ENCODE data around the gene RPL7A. TPM values are rescaled to one million over a fixed set of nuclear protein-coding genes. Genes with fewer than 3 reads are reported as not detected.
A peak's percentile ranks its signal among the peaks of the same experiment; 100 is the strongest.
"Not testable (repeated sequence)": the region's sequence is repeated elsewhere in the genome, so short reads cannot be mapped to it uniquely, and the experiment has no call there.

Gene RPL7A
- total and polyA plus RNA-seq, 5 donors = 973 to 1,455 (median 1,066) TPM

DNA sequence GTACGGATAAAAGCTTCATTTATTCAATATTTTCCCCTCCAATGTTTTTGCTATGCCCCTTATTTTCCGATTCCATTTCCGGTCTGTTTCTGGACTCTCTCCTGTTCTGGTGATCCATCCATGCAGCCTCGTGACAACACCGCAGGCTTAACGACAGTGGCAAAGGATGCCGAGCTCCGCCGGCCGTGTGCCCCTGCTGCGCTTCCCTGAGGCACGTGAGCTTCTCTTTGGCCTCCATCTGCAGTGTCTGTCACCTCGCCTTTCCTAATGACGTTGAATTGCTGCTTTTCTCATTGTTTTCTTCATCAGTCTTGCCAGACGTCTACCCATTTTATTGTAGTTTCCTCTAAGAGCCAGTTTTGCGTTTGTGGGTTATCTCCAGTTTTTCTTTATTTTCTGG is 40.7 kb upstream of the RPL7A start:
- DNase-seq (no peak), ATAC-seq (no peak)
- H3K4me1 ChIP-seq (ENCODE audit: control insufficient read depth, insufficient read depth, low read length) = no peaks in the 10 kb centered on the region
- no peaks in the 10 kb centered on the region for H3K9me3 ChIP-seq (ENCODE audit: control insufficient read depth, low read length)
- H3K27ac ChIP-seq (ENCODE audit: low read length) = no peak overlapping the region
- WGBS = 73% methylated on average over 16 of the region's 16 CpGs
- no peaks in the 10 kb centered on the region for H3K27me3 ChIP-seq (ENCODE audit: control insufficient read depth, insufficient read depth)
- no peak overlapping the region for H3K4me3 ChIP-seq (ENCODE audit: low read length)
- intact Hi-C loops (cut with DNase I) = no loop called here

DNA sequence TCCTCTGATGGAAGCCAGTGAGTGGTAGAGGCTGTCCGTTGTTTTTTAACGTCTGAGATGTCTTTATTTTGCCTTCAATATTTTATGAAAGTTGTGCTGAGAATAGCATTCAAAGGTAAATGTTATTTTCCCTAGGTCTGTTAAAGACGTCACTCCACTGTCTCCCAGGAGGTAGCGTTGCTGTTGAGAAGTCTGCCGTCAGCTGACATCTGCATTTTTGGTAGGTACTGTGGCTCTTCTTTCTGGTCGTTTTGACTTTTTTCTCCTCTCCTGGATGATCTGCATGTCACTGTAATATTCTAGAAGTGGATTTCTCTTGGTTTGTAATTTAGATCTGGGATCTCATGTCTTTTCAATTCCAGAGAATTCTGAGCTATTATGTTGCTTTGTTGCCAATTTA is 38.4 kb upstream of the RPL7A start:
- no peaks in the 10 kb centered on the region for H3K27me3 ChIP-seq (ENCODE audit: control insufficient read depth, insufficient read depth)
- no peak overlapping the region for H3K4me3 ChIP-seq (ENCODE audit: low read length)
- H3K27ac ChIP-seq (ENCODE audit: low read length) = no peak overlapping the region
- H3K9me3 ChIP-seq (ENCODE audit: control insufficient read depth, low read length) = no peaks in the 10 kb centered on the region
- no peak for ATAC-seq
- intact Hi-C loops (cut with DNase I) = no loop called here
- H3K4me1 ChIP-seq (ENCODE audit: control insufficient read depth, insufficient read depth, low read length) = no peaks in the 10 kb centered on the region
- 81% methylated on average over 6 of the region's 6 CpGs for WGBS
- no peak for DNase-seq

DNA sequence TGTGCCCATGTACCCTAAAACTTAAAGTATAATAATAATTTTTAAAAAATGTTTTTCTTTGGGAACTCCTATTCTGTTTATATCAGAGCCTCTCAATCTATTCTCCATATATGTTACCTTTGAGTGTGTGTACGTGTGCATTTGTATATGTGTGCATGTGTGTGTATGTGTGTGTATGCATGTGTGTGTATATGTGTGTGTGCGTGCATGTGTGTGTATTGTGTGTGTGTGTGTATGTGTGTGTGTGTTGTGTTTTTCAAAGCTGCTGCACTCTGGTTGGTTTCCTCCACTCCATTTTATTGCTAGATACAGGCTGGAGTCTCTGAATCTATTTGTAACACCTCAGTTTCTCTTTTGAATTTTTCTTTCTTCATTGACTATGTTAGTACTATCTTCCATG is 32.0 kb upstream of the RPL7A start:
- H3K27me3 ChIP-seq (ENCODE audit: control insufficient read depth, insufficient read depth) = no peaks in the 10 kb centered on the region
- no peaks in the 10 kb centered on the region for H3K9me3 ChIP-seq (ENCODE audit: control insufficient read depth, low read length)
- WGBS = 75% methylated on average over 2 of the region's 2 CpGs
- no peaks in the 10 kb centered on the region for H3K4me1 ChIP-seq (ENCODE audit: control insufficient read depth, insufficient read depth, low read length)
- ATAC-seq = no peak
- intact Hi-C loops (cut with DNase I) = no loop called here
- DNase-seq = no peak
- H3K4me3 ChIP-seq (ENCODE audit: low read length) = no peak overlapping the region
- H3K27ac ChIP-seq (ENCODE audit: low read length) = no peak overlapping the region

DNA sequence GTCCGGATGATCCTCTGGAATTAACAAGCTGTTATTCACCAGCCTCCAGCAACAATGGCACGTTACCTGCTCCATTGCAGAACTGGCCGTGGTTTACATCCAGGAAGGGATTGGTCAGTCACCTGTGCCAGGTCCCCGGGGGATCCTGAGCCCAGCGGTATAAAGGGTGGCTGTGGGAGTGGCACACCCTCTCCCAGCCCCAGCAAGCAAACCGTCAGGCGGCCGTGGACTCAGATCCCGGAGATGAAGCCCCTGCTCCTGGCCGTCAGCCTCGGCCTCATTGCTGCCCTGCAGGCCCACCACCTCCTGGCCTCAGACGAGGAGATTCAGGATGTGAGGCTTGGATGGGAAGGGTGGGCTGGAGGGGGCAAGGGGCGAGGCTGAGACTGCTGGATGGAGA is 30.5 kb upstream of the RPL7A start:
- 78% methylated on average over 13 of the region's 13 CpGs for WGBS
- H3K4me1 ChIP-seq (ENCODE audit: control insufficient read depth, insufficient read depth, low read length); DNase-seq; H3K27ac ChIP-seq (ENCODE audit: low read length); H3K4me3 ChIP-seq (ENCODE audit: low read length); H3K9me3 ChIP-seq (ENCODE audit: control insufficient read depth, low read length); H3K27me3 ChIP-seq (ENCODE audit: control insufficient read depth, insufficient read depth); intact Hi-C loops (cut with DNase I); ATAC-seq: not testable (repeated sequence)

DNA sequence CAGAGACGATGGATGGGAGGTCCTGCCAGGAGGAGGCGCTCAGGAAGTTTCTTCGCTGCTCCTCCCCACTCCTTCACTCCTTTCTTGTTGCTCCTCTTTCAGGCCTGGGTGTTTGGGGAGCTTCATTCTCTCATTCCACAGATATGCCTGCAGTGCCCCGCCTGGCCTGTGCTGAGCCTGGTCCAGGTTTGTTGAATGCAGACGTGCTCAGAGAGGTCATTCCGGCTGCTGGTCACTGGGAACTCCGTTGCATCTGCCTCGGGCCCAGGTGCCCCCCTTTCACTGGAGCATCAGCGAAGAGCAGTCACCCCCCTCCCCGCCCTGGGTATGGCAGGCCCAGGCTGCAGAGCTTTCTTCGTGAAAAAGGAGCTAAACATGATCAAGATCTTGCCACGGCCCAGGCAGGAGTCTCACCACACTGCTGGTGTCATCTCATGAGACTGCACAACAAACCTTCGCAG is 27.6 kb upstream of the RPL7A start:
- no peak for DNase-seq
- no peak overlapping the region for H3K4me3 ChIP-seq (ENCODE audit: low read length)
- intact Hi-C loops (cut with DNase I) = loop anchor here in 1 of 4 donors (10.0 kb wide), 1 partner anchor 136 kb away; no protein-coding TSS in a partner anchor
- H3K27ac ChIP-seq (ENCODE audit: low read length) = no peak overlapping the region
- no peak for ATAC-seq
- H3K9me3 ChIP-seq (ENCODE audit: control insufficient read depth, low read length) = no peaks in the 10 kb centered on the region
- no peaks in the 10 kb centered on the region for H3K4me1 ChIP-seq (ENCODE audit: control insufficient read depth, insufficient read depth, low read length)
- 76% methylated on average over 13 of the region's 13 CpGs for WGBS
- no peaks in the 10 kb centered on the region for H3K27me3 ChIP-seq (ENCODE audit: control insufficient read depth, insufficient read depth)

DNA sequence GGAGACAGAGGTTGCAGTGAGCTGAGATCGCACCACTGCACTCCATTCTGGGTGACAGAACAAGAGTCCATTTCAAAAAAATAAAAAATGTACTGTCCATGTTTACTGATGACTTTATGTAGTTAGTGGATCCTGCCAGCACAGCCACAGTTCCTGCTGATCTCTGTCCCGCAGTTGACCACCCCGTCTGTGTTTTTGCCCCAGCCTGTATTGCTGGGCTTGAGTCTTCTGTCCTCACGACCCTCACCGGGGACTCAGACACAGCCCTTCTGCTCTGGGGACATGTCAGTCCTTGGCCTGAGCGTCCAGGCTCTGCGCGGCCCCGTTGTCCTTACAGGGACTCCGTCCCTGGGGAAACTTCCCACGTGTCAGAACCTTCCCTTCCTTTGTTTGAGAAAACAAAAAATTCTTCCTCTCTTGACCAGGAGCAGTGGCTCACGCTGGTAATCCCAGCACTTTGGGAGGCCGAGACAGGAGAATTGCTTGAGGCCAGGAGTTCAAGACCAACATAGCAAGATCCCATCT is 26.5 kb upstream of the RPL7A start:
- no peak for DNase-seq
- intact Hi-C loops (cut with DNase I) = loop anchor here in 1 of 4 donors (10.0 kb wide), 1 partner anchor 137 kb away; no protein-coding TSS in a partner anchor
- ATAC-seq = no peak

DNA sequence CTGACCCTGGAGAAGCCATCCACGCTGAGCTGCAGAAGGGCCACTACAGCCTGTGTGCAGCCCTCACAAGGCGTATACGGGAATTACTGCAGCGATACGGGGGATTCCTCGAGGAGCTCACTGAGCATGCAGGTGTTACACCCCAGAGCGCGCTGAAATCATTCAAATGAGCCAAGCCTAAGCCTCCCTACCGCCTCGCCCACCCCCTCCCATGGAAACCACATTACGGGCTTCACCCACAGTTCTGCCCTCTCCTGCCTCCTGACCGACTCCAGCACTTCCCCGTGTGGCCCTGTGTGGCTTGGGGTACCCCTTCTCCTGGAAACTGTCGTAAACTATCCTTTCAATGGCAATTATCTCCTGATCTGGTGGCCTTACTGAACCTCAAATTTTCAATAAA is 25.3 kb upstream of the RPL7A start:
- Histone ChIP-seq H3K4me3 (ENCODE audit: low read length) (no peak overlapping the region), H3K27ac (ENCODE audit: low read length) (no peak overlapping the region), H3K27me3 (ENCODE audit: control insufficient read depth, insufficient read depth) (no peaks in the 10 kb centered on the region), H3K9me3 (ENCODE audit: control insufficient read depth, low read length) (no peaks in the 10 kb centered on the region), H3K4me1 (ENCODE audit: control insufficient read depth, insufficient read depth, low read length) (no peaks in the 10 kb centered on the region)
- ATAC-seq = no peak
- WGBS = 84% methylated on average over 14 of the region's 14 CpGs
- no peak for DNase-seq
- intact Hi-C loops (cut with DNase I) = loop anchor here in 1 of 4 donors (10.0 kb wide), 1 partner anchor 138 kb away; no protein-coding TSS in a partner anchor

More for the DNA sequence above, 26.5 kb upstream of the RPL7A start:
- 68% methylated on average over 13 of the region's 13 CpGs for WGBS
- Histone ChIP-seq H3K27ac (ENCODE audit: low read length) (no peak overlapping the region), H3K9me3 (ENCODE audit: control insufficient read depth, low read length) (no peaks in the 10 kb centered on the region), H3K4me1 (ENCODE audit: control insufficient read depth, insufficient read depth, low read length) (no peaks in the 10 kb centered on the region), H3K4me3 (ENCODE audit: low read length) (no peak overlapping the region), H3K27me3 (ENCODE audit: control insufficient read depth, insufficient read depth) (no peaks in the 10 kb centered on the region)

DNA sequence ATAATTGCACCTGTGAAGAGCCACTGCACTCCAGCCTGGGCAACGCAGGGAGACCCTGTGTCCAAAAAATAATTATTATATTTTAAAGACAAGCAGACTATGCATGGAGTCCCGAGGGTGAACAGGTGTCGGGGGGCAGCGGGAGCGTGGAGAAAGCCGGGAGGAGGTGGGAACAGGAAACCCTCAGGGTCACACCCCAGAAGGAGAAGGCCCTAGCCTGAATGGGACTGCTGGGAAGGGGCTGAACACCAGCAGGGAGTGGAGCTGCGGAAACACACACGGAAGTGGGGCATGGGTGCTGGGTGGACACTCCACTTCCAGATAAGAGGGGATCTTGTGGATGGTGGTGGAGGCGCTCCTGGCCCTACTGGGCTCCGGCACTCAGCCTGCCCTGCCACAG is 24.8 kb upstream of the RPL7A start:
- ATAC-seq = no peak

DNA sequence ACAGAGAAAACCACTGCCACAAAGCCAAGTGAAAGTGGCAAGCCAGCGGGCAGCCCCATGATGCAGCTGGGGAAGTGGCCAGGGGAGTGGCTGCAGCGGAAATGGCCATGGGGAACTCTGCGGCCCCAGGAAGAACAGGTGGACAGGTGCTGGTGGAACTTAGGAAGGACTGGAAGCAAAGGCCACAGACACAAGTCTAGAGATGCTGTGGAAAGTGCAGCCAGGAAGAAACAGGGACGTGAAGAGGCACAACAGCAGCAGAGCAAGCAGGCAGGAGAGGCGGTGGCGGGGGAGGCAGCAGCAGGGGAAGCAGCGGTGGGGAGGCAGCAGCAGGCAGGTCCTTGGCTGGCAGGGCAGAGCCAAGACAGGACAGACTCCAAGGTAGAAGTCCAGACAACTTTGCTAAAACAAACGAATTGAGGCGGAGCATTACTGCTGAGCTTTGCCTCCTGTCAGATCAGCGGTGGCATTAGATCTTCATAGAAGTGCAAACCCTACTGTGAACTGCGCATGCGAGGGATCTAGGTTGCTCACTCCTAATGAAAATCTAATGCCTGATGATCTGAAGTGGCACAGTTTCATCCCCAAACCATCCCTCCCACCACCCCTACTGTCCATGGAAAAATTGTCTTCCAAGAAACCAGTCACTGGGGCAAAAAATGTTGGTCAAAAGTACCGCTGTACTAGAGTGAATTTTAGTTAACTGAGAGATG is 23.9 kb upstream of the RPL7A start:
- 86% methylated on average over 13 of the region's 13 CpGs for WGBS
- ATAC-seq = no peak
- no peak for DNase-seq

More for the DNA sequence above, 24.8 kb upstream of the RPL7A start:
- Histone ChIP-seq H3K4me3 (ENCODE audit: low read length) (no peak overlapping the region), H3K27ac (ENCODE audit: low read length) (no peak overlapping the region), H3K4me1 (ENCODE audit: control insufficient read depth, insufficient read depth, low read length) (no peaks in the 10 kb centered on the region), H3K9me3 (ENCODE audit: control insufficient read depth, low read length) (no peaks in the 10 kb centered on the region), H3K27me3 (ENCODE audit: control insufficient read depth, insufficient read depth) (no peaks in the 10 kb centered on the region)
- intact Hi-C loops (cut with DNase I) = loop anchor here in 1 of 4 donors (10.0 kb wide), 1 partner anchor 138 kb away; no protein-coding TSS in a partner anchor
- 83% methylated on average over 10 of the region's 10 CpGs for WGBS
- DNase-seq = no peak

DNA sequence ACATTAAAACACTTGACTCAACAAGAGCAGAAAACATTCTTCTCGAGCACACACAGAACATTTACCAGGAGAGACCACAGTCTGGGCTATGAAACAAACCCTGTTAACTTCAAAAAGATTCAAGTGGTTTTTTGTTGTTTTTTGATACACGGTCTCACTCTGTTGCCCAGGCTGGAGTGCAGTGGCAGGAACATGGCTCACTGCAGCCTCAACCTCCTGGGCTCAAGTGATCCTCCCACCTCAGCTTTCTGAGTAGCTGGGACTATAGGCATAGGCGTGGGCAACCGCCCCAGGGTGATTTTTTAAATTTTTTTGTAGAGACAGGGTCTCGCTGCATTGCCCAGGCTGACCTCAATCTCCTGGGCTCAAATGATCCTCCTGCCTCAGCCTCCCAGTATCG is 21.0 kb upstream of the RPL7A start:
- 90% methylated on average over 6 of the region's 6 CpGs for WGBS
- not testable (repeated sequence) for H3K9me3 ChIP-seq (ENCODE audit: control insufficient read depth, low read length); H3K4me1 ChIP-seq (ENCODE audit: control insufficient read depth, insufficient read depth, low read length); H3K27me3 ChIP-seq (ENCODE audit: control insufficient read depth, insufficient read depth); H3K4me3 ChIP-seq (ENCODE audit: low read length); H3K27ac ChIP-seq (ENCODE audit: low read length); ATAC-seq; DNase-seq
- intact Hi-C loops (cut with DNase I) = loop anchor here in 3 of 4 donors (5.0 to 10.0 kb wide), 3 partner anchors 135 to 142 kb away; no protein-coding TSS in a partner anchor

More for the DNA sequence above, 23.9 kb upstream of the RPL7A start:
- Histone ChIP-seq H3K4me3 (ENCODE audit: low read length) (no peak overlapping the region), H3K9me3 (ENCODE audit: control insufficient read depth, low read length) (no peaks in the 10 kb centered on the region), H3K27ac (ENCODE audit: low read length) (no peak overlapping the region), H3K27me3 (ENCODE audit: control insufficient read depth, insufficient read depth) (no peaks in the 10 kb centered on the region), H3K4me1 (ENCODE audit: control insufficient read depth, insufficient read depth, low read length) (no peaks in the 10 kb centered on the region)
- intact Hi-C loops (cut with DNase I) = loop anchor here in 1 of 4 donors (10.0 kb wide), 1 partner anchor 139 kb away; no protein-coding TSS in a partner anchor

DNA sequence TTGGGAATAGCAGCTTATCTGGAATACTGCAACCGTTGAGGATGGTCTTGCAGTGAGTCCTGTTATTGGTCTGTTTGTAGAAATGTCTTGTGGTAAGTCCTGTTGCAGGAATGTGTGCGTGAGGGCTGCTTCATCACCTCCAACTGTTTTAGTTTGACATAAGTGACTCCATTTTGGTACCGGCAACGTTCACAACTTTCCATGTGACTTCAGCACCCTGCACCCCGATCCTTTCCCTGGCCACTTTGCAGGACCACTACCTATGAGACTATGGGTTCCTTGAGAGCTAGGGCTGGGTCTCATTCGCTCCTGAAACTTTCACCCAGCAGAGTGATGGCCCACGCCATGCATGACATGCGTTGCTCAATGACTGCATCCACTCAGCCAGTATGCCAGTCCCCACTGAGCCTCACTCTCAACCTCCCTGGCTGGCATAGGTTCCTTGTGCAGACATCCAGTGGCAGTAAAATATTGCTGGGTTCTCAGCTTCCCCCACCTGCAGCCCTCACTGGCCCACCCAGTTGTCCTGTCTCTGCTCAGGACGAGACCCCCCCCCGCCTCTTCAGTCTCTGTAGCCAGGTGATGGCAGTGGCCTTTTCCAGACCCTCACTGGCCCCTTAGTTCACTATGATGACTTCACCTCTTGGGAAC is 20.1 kb upstream of the RPL7A start:
- intact Hi-C loops (cut with DNase I) = loop anchor here in 3 of 4 donors (5.0 to 10.0 kb wide), 3 partner anchors 136 to 143 kb away; no protein-coding TSS in a partner anchor
- no peak overlapping the region for H3K4me3 ChIP-seq (ENCODE audit: low read length)
- H3K27me3 ChIP-seq (ENCODE audit: control insufficient read depth, insufficient read depth) = no peaks in the 10 kb centered on the region
- DNase-seq = no peak
- H3K9me3 ChIP-seq (ENCODE audit: control insufficient read depth, low read length) = no peaks in the 10 kb centered on the region
- ATAC-seq = peak in 1 of 2 donors; percentile 22
- no peaks in the 10 kb centered on the region for H3K4me1 ChIP-seq (ENCODE audit: control insufficient read depth, insufficient read depth, low read length)
- no peak overlapping the region for H3K27ac ChIP-seq (ENCODE audit: low read length)
- 89% methylated on average over 10 of the region's 10 CpGs for WGBS

Measured in right cardiac atrium (tissue), 5 donors.